ENCODE measurements around the gene RUSC1.
"Not testable (repeated sequence)": the region's sequence is repeated elsewhere in the genome, so short reads cannot be mapped to it uniquely, and the experiment has no call there.

Gene RUSC1

GRCh38 chr1:155324037-155324716 is 3.5 kb downstream of the RUSC1 start:
- no peaks in the 10 kb centered on the region for H3K27me3 ChIP-seq (ENCODE audit: control insufficient read depth, insufficient read depth, low read length)
- H3K36me3 ChIP-seq (ENCODE audit: control insufficient read depth, insufficient read depth, low read length), result peaks cover 6% of the 10 kb centered on the region
- peak overlapping the region; percentile 65 for H3K4me3 ChIP-seq (ENCODE audit: low read length)
- DNase-seq (ENCODE audit: low read depth, low spot score), result no peak
- peaks cover 11% of the 10 kb centered on the region for H3K4me1 ChIP-seq (ENCODE audit: control insufficient read depth, insufficient read depth, low read length)
- H3K27ac ChIP-seq (ENCODE audit: low read length), result no peak overlapping the region
- H3K9me3 ChIP-seq (ENCODE audit: control insufficient read depth, insufficient read depth, low read length), result no peaks in the 10 kb centered on the region
- WGBS (ENCODE audit: insufficient coverage, insufficient read length), result no CpG with 5 or more reads among the region's 44 CpGs

GRCh38 chr1:155324717-155325602 is 4.3 kb downstream of the RUSC1 start:
- WGBS (ENCODE audit: insufficient coverage, insufficient read length), result no CpG with 5 or more reads among the region's 59 CpGs
- H3K4me3 ChIP-seq (ENCODE audit: low read length), result peak overlapping the region; percentile 65
- no peak for DNase-seq (ENCODE audit: low read depth, low spot score)

GRCh38 chr1:155325603-155325893 is 4.9 kb downstream of the RUSC1 start:
- Histone ChIP-seq H3K4me1 (ENCODE audit: control insufficient read depth, insufficient read depth, low read length) (peaks cover 11% of the 10 kb centered on the region), H3K36me3 (ENCODE audit: control insufficient read depth, insufficient read depth, low read length) (peaks cover 12% of the 10 kb centered on the region), H3K4me3 (ENCODE audit: low read length) (peak overlapping the region; percentile 65; the same call in 1 of the 2 replicates), H3K27me3 (ENCODE audit: control insufficient read depth, insufficient read depth, low read length) (no peaks in the 10 kb centered on the region), H3K27ac (ENCODE audit: low read length) (no peak overlapping the region), H3K9me3 (ENCODE audit: control insufficient read depth, insufficient read depth, low read length) (no peaks in the 10 kb centered on the region)
- WGBS (ENCODE audit: insufficient coverage, insufficient read length), result no CpG with 5 or more reads among the region's 6 CpGs
- no peak for DNase-seq (ENCODE audit: low read depth, low spot score)

More at GRCh38 chr1:155324717-155325602, 4.3 kb downstream of the RUSC1 start:
- Histone ChIP-seq H3K9me3 (ENCODE audit: control insufficient read depth, insufficient read depth, low read length) (no peaks in the 10 kb centered on the region), H3K27me3 (ENCODE audit: control insufficient read depth, insufficient read depth, low read length) (no peaks in the 10 kb centered on the region), H3K4me1 (ENCODE audit: control insufficient read depth, insufficient read depth, low read length) (peaks cover 11% of the 10 kb centered on the region), H3K27ac (ENCODE audit: low read length) (no peak overlapping the region), H3K36me3 (ENCODE audit: control insufficient read depth, insufficient read depth, low read length) (peaks cover 7% of the 10 kb centered on the region)

GRCh38 chr1:155326020-155326526 is 5.4 kb downstream of the RUSC1 start:
- H3K36me3 ChIP-seq (ENCODE audit: control insufficient read depth, insufficient read depth, low read length), result peaks cover 12% of the 10 kb centered on the region
- H3K27me3 ChIP-seq (ENCODE audit: control insufficient read depth, insufficient read depth, low read length), result no peaks in the 10 kb centered on the region
- H3K27ac ChIP-seq (ENCODE audit: low read length), result no peak overlapping the region
- DNase-seq (ENCODE audit: low read depth, low spot score), result no peak
- H3K4me1 ChIP-seq (ENCODE audit: control insufficient read depth, insufficient read depth, low read length), result peaks cover 11% of the 10 kb centered on the region
- no peak overlapping the region for H3K4me3 ChIP-seq (ENCODE audit: low read length)
- WGBS (ENCODE audit: insufficient coverage, insufficient read length), result no CpG with 5 or more reads among the region's 6 CpGs
- H3K9me3 ChIP-seq (ENCODE audit: control insufficient read depth, insufficient read depth, low read length), result no peaks in the 10 kb centered on the region

- DNase-seq (ENCODE audit: low read depth, low spot score), result no peak
- Histone ChIP-seq H3K4me3 (ENCODE audit: low read length) (no peak overlapping the region), H3K27ac (ENCODE audit: low read length) (no peak overlapping the region), H3K4me1 (ENCODE audit: control insufficient read depth, insufficient read depth, low read length) (peaks cover 9% of the 10 kb centered on the region), H3K27me3 (ENCODE audit: control insufficient read depth, insufficient read depth, low read length) (no peaks in the 10 kb centered on the region), H3K9me3 (ENCODE audit: control insufficient read depth, insufficient read depth, low read length) (no peaks in the 10 kb centered on the region), H3K36me3 (ENCODE audit: control insufficient read depth, insufficient read depth, low read length) (peaks cover 12% of the 10 kb centered on the region)
- no CpG with 5 or more reads among the region's 7 CpGs for WGBS (ENCODE audit: insufficient coverage, insufficient read length)
Observed at GRCh38 chr1:155326631-155327037, 5.9 kb downstream of the RUSC1 start.

GRCh38 chr1:155327981-155328380 is 7.3 kb downstream of the RUSC1 start:
- no peak overlapping the region for H3K4me3 ChIP-seq (ENCODE audit: low read length)
- peaks cover 4% of the 10 kb centered on the region; the same call in 1 of the 2 replicates for H3K4me1 ChIP-seq (ENCODE audit: control insufficient read depth, insufficient read depth, low read length)
- H3K36me3 ChIP-seq (ENCODE audit: control insufficient read depth, insufficient read depth, low read length), result peaks cover 12% of the 10 kb centered on the region
- no peak overlapping the region for H3K27ac ChIP-seq (ENCODE audit: low read length)
- no peaks in the 10 kb centered on the region for H3K27me3 ChIP-seq (ENCODE audit: control insufficient read depth, insufficient read depth, low read length)
- H3K9me3 ChIP-seq (ENCODE audit: control insufficient read depth, insufficient read depth, low read length), result no peaks in the 10 kb centered on the region
- no CpG with 5 or more reads among the region's 4 CpGs for WGBS (ENCODE audit: insufficient coverage, insufficient read length)
- DNase-seq (ENCODE audit: low read depth, low spot score), result no peak

GRCh38 chr1:155328856-155329255 is 8.2 kb downstream of the RUSC1 start:
- peaks cover 12% of the 10 kb centered on the region for H3K36me3 ChIP-seq (ENCODE audit: control insufficient read depth, insufficient read depth, low read length)
- H3K9me3 ChIP-seq (ENCODE audit: control insufficient read depth, insufficient read depth, low read length); H3K4me1 ChIP-seq (ENCODE audit: control insufficient read depth, insufficient read depth, low read length); H3K27ac ChIP-seq (ENCODE audit: low read length); H3K27me3 ChIP-seq (ENCODE audit: control insufficient read depth, insufficient read depth, low read length); DNase-seq (ENCODE audit: low read depth, low spot score); H3K4me3 ChIP-seq (ENCODE audit: low read length): not testable (repeated sequence)
- WGBS (ENCODE audit: insufficient coverage, insufficient read length), result no CpG with 5 or more reads among the region's 7 CpGs

GRCh38 chr1:155329980-155330598 is 9.4 kb downstream of the RUSC1 start:
- no peak for DNase-seq (ENCODE audit: low read depth, low spot score)
- peaks cover 12% of the 10 kb centered on the region for H3K36me3 ChIP-seq (ENCODE audit: control insufficient read depth, insufficient read depth, low read length)
- WGBS (ENCODE audit: insufficient coverage, insufficient read length), result no CpG with 5 or more reads among the region's 11 CpGs
- H3K27me3 ChIP-seq (ENCODE audit: control insufficient read depth, insufficient read depth, low read length), result no peaks in the 10 kb centered on the region
- H3K27ac ChIP-seq (ENCODE audit: low read length), result no peak overlapping the region
- H3K4me3 ChIP-seq (ENCODE audit: low read length), result no peak overlapping the region
- H3K4me1 ChIP-seq (ENCODE audit: control insufficient read depth, insufficient read depth, low read length), result peaks cover 4% of the 10 kb centered on the region; the same call in 1 of the 2 replicates
- H3K9me3 ChIP-seq (ENCODE audit: control insufficient read depth, insufficient read depth, low read length), result no peaks in the 10 kb centered on the region

- Histone ChIP-seq H3K27me3 (ENCODE audit: control insufficient read depth, insufficient read depth, low read length) (no peaks in the 10 kb centered on the region), H3K4me1 (ENCODE audit: control insufficient read depth, insufficient read depth, low read length) (no peaks in the 10 kb centered on the region), H3K9me3 (ENCODE audit: control insufficient read depth, insufficient read depth, low read length) (no peaks in the 10 kb centered on the region), H3K27ac (ENCODE audit: low read length) (no peak overlapping the region), H3K36me3 (ENCODE audit: control insufficient read depth, insufficient read depth, low read length) (peaks cover 8% of the 10 kb centered on the region; the same call in 1 of the 2 replicates), H3K4me3 (ENCODE audit: low read length) (no peak overlapping the region)
- WGBS (ENCODE audit: insufficient coverage, insufficient read length), result no CpG with 5 or more reads among the region's 1 CpG
- DNase-seq (ENCODE audit: low read depth, low spot score), result no peak
Observed at GRCh38 chr1:155334962-155335361, 14.3 kb downstream of the RUSC1 start.

GRCh38 chr1:155339515-155340097 is 18.9 kb downstream of the RUSC1 start:
- Histone ChIP-seq H3K27ac (ENCODE audit: low read length) (no peak overlapping the region), H3K36me3 (ENCODE audit: control insufficient read depth, insufficient read depth, low read length) (peaks cover 9% of the 10 kb centered on the region; the same call in 1 of the 2 replicates), H3K4me1 (ENCODE audit: control insufficient read depth, insufficient read depth, low read length) (no peaks in the 10 kb centered on the region), H3K9me3 (ENCODE audit: control insufficient read depth, insufficient read depth, low read length) (no peaks in the 10 kb centered on the region), H3K4me3 (ENCODE audit: low read length) (no peak overlapping the region), H3K27me3 (ENCODE audit: control insufficient read depth, insufficient read depth, low read length) (no peaks in the 10 kb centered on the region)
- no peak for DNase-seq (ENCODE audit: low read depth, low spot score)
- no CpG with 5 or more reads among the region's 8 CpGs for WGBS (ENCODE audit: insufficient coverage, insufficient read length)

Measured in iPS DF 6.9 (cell line).